Left ventricle myocardium inferior (tissue), 1 donor: ENCODE measurements around the gene SMR3A. TPM values are rescaled to one million over a fixed set of nuclear protein-coding genes. Genes with fewer than 3 reads are reported as not detected.

Experiments
- DNase-seq: peaks from one replicate; pipeline ENCODE4 v3.0.0-alpha.2; 2020
- H3K27ac ChIP-seq: fragments of 200-600 bp; replicated peaks from 2 replicates; pipeline ENCODE4 v1.8.0; 2021
- H3K27me3 ChIP-seq: fragments of 200-600 bp; 2 replicates; pipeline ENCODE4 v1.8.0; 2021; ENCODE audit warnings: low read depth
- H3K36me3 ChIP-seq: fragments of 200-600 bp; 2 replicates; pipeline ENCODE4 v1.8.0; 2021
- H3K4me1 ChIP-seq: fragments of 200-600 bp; 2 replicates; pipeline ENCODE4 v1.8.0; 2021
- H3K4me3 ChIP-seq: fragments of 200-600 bp; 2 replicates; pipeline ENCODE4 v1.8.0; 2021; ENCODE audit warnings: mild to moderate bottlenecking, moderate library complexity
- H3K9me3 ChIP-seq: fragments of 200-600 bp; replicated peaks from 2 replicates; pipeline ENCODE4 v1.8.0; 2021
- intact Hi-C: fragments of 100-400 bp; cut with micrococcal nuclease; formaldehyde crosslinking; loops from one replicate; pipeline ENCODE4 v1.11.0; 2022
- total RNA-seq: library from RNA; stranded (reverse); fragmentation: NEBNext Ultra II Directional; extraction: Animal tissue kit (Norgen Biotek cat#: 25700); gene quantifications from one replicate; pipeline ENCODE4 v1.2.1, GENCODE V29; 2021
- TF ChIP-seq, protein P1 (sequence below): fragments of 200-600 bp; IDR thresholded peaks from 2 replicates; pipeline ENCODE4 v1.8.0; 2021; ENCODE audit warnings: antibody characterized with exemption, mild to moderate bottlenecking, borderline replicate concordance
- donor health status: DM: no; HTN: yes; CAD: no; lungs with severe emphysema.

SMR3A gene
- total RNA-seq, 1 donor from 2014 or later = not detected

DNA sequence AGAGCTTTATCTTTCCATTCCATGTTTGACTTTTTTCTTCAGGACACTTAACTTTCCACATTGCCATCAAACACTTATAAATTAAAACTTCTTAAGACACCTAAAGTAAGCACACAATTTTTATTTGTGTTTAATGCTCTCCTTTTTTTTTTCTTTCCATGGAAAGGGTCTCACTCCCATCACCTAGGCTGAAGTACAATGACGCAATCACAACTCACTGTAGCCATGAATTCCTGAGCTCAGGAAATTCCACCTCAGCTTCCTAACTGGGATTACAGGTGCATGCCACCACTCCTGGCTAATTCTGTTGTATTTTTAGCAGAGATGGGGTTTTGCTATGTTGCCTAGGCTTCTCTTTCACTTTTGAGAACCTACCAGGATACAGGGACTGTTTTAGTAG, 7.3 kb downstream of the SMR3A start:
- no peaks in the 10 kb centered on the region for H3K9me3 ChIP-seq
- H3K27me3 ChIP-seq = no peaks in the 10 kb centered on the region
- TF ChIP-seq, protein P1, sequence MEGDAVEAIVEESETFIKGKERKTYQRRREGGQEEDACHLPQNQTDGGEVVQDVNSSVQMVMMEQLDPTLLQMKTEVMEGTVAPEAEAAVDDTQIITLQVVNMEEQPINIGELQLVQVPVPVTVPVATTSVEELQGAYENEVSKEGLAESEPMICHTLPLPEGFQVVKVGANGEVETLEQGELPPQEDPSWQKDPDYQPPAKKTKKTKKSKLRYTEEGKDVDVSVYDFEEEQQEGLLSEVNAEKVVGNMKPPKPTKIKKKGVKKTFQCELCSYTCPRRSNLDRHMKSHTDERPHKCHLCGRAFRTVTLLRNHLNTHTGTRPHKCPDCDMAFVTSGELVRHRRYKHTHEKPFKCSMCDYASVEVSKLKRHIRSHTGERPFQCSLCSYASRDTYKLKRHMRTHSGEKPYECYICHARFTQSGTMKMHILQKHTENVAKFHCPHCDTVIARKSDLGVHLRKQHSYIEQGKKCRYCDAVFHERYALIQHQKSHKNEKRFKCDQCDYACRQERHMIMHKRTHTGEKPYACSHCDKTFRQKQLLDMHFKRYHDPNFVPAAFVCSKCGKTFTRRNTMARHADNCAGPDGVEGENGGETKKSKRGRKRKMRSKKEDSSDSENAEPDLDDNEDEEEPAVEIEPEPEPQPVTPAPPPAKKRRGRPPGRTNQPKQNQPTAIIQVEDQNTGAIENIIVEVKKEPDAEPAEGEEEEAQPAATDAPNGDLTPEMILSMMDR = no peak
- intact Hi-C loops = no loop called here
- no peaks in the 10 kb centered on the region for H3K36me3 ChIP-seq
- no peak for DNase-seq
- no peaks in the 10 kb centered on the region for H3K4me1 ChIP-seq
- no peak overlapping the region for H3K4me3 ChIP-seq
- H3K27ac ChIP-seq = no peak overlapping the region

- H3K27me3 ChIP-seq = no peaks in the 10 kb centered on the region
- intact Hi-C loops = no loop called here
- H3K4me1 ChIP-seq = no peaks in the 10 kb centered on the region
- no peak overlapping the region for H3K4me3 ChIP-seq
- H3K36me3 ChIP-seq = no peaks in the 10 kb centered on the region
- TF ChIP-seq, protein P1 = no peak
- peaks cover 10% of the 10 kb centered on the region for H3K9me3 ChIP-seq
- no peak overlapping the region for H3K27ac ChIP-seq
- no peak for DNase-seq
These were observed 11.4 kb downstream of the SMR3A start for GRCh38 chr4:70371987-70372386.

DNA sequence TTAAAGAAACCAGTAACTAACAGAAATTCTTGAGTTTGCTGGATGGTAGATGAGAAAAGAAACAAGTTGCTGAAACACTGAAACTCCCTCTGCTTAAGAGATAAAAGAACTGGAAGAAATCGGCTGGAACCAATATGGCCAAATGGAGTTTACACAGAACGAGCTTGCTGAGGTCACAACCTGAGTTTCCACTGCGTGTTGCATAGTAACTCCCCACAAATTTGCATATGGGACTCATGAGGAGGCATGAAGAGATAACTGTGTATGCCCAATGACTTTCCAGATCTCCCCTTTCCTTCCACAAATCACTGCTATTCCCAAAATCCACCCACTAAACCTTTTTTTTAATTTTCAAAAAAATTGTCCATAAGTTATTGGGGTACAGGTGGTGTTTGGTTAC, 12.2 kb downstream of the SMR3A start:
- Histone ChIP-seq H3K4me3 (no peak overlapping the region), H3K9me3 (peaks cover 13% of the 10 kb centered on the region), H3K36me3 (no peaks in the 10 kb centered on the region), H3K27ac (no peak overlapping the region), H3K27me3 (no peaks in the 10 kb centered on the region), H3K4me1 (no peaks in the 10 kb centered on the region)
- intact Hi-C loops = no loop called here
- DNase-seq = no peak
- TF ChIP-seq, protein P1 = no peak

DNA sequence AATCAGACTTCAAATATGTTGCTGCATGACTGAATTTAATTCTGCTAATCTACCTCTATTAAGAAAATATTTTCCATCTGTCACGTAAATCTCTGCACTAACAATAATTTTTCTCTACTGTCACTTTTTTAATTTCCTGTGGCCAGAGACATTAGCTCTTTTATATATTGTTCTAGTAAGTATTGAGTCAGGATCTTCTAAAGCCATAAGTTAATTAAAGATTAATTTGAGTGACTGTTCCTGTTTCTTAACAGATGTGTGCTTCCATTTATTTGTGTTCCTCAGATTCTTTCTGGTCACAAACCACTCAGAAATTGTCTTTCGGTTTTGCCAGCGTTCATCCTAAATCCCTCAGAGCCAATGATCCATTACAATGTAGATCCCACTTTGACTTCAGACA, 20.0 kb downstream of the SMR3A start:
- intact Hi-C loops = no loop called here

DNA sequence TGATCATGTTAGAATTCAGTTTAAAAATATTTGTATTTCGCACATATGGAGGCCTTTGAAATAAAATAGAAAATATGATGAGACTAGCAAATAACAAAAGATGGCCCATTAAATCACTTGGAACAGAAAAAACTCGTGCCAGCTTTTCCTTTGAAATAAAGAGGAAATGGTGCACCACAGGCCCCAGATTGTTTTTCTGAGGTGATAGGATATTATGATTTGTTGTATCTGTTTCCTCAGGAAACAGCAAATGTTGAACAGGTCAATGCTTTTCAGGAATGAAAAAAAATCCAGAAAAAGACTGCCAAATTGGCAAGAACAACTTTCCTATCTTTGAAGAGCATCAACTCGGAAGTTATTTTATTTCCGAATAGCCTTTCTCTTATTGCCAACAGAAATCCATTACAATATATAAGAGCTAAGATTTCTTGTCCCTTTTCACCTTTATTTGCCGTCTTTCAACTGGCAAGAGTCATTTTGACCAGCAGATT, 22.2 kb downstream of the SMR3A start, which contains the start of gene SMR3B:
TSS of gene SMR3B (plus strand) at position 441 of the 491 bp plus-strand sequence. CDS start 1,380 bp downstream, outside the sequence.
- intact Hi-C loops = no loop called here

More for the DNA sequence above, 20.0 kb downstream of the SMR3A start:
- TF ChIP-seq, protein P1 = no peak
- Histone ChIP-seq H3K4me3 (no peak overlapping the region), H3K27ac (no peak overlapping the region), H3K9me3 (peaks cover 7% of the 10 kb centered on the region), H3K36me3 (no peaks in the 10 kb centered on the region), H3K4me1 (no peaks in the 10 kb centered on the region), H3K27me3 (no peaks in the 10 kb centered on the region)
- DNase-seq = no peak

More for the DNA sequence above, 22.2 kb downstream of the SMR3A start, which contains the start of gene SMR3B:
- Histone ChIP-seq H3K4me3 (no peak within 1 kb of the TSS), H3K27me3 (no peaks in the 10 kb centered on the region), H3K9me3 (no peaks in the 10 kb centered on the region), H3K27ac (no peak within 1 kb of the TSS), H3K36me3 (no peaks in the 10 kb centered on the region), H3K4me1 (no peaks in the 10 kb centered on the region)
- DNase-seq = no peak
- TF ChIP-seq, protein P1 = no peak
